Fibroblast of the aortic adventitia (primary cell): ENCODE measurements around the gene FAM25G. TPM values are rescaled to one million over a fixed set of nuclear protein-coding genes. Genes with fewer than 3 reads are reported as not detected.

Source experiments
- DNase-seq: peaks from one replicate; pipeline ENCODE4 v3.0.0-alpha.2; 2010; ENCODE audit warnings: low read depth
- H3K4me3 ChIP-seq: 2 replicates; pipeline ENCODE4 v1.5.1; 2011; ENCODE audit warnings: low read depth, mild to moderate bottlenecking, control low read depth, low read length, moderate library complexity
- CTCF ChIP-seq: IDR thresholded peaks from 2 replicates; pipeline ENCODE4 v1.5.1; 2011; ENCODE audit warnings: mild to moderate bottlenecking, low read length, control low read depth, inconsistent platforms; ENCODE audit not compliant: insufficient read depth
- total RNA-seq: library from RNA; depleted of rRNA; stranded (reverse); fragments of >200 nt; gene quantifications from 2 replicates; pipeline ENCODE4 v1.2.3, GENCODE V29; 2012; ENCODE audit warnings: low replicate concordance

Gene FAM25G
- total RNA-seq, 1 donor = not detected

GRCh38 chr10:47447705-47448104 is 43.8 kb downstream of the FAM25G start:
- H3K4me3 ChIP-seq = no peak overlapping the region
- TF ChIP-seq CTCF = no peak
- no peak for DNase-seq

- TF ChIP-seq CTCF = no peak
- DNase-seq = no peak
- H3K4me3 ChIP-seq = no peak overlapping the region
These were observed 44.3 kb downstream of the FAM25G start for GRCh38 chr10:47447209-47447608.

GRCh38 chr10:47445720-47446119 is 45.8 kb downstream of the FAM25G start:
- TF ChIP-seq CTCF = no peak
- no peak for DNase-seq
- H3K4me3 ChIP-seq = no peak overlapping the region

GRCh38 chr10:47444047-47444446 is 47.5 kb downstream of the FAM25G start:
- H3K4me3 ChIP-seq = no peak overlapping the region
- no peak for DNase-seq
- no peak for TF ChIP-seq CTCF

GRCh38 chr10:47443145-47443544 is 48.4 kb downstream of the FAM25G start:
- no peak for TF ChIP-seq CTCF
- no peak for DNase-seq

GRCh38 chr10:47442351-47442750 is 49.1 kb downstream of the FAM25G start:
- no peak for TF ChIP-seq CTCF
- no peak for DNase-seq
- no peak overlapping the region for H3K4me3 ChIP-seq

More at GRCh38 chr10:47443145-47443544, 48.4 kb downstream of the FAM25G start:
- H3K4me3 ChIP-seq = no peak overlapping the region

GRCh38 chr10:47441938-47442337 is 49.6 kb downstream of the FAM25G start:
- no peak overlapping the region for H3K4me3 ChIP-seq
- no peak for DNase-seq
- TF ChIP-seq CTCF = no peak
